Activated CD8-positive, alpha-beta memory T cell treated with anti-CD3 and anti-CD28 coated beads, Interleukin-2, amount 50 U/mL, for 4 hours (primary cell): ENCODE data around the gene ACSL3.

ENCODE experiments used
- DNase-seq: peaks from one replicate; pipeline ENCODE4 v3.0.0-alpha.2; 2020

Gene ACSL3

DNA sequence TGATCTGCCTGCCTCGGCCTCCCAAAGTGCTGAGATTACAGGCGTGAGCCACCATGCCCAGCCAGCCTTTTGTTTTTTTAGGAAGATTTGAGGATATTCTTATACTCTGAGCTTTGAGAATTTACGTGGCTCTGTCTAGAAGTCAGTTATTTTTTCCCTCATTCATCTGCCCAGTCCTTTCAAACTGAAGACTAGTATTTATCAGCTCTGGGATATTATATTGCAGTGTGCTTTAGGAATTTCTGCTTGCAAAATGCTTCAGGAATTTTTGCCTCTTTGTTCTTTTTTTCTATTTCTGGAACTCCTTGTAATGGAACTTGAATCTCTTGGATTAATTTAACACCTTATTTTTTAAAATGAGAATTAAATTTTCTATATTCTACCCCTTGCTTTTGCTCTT is 22.6 kb downstream of the ACSL3 start:
- DNase-seq = no peak

DNA sequence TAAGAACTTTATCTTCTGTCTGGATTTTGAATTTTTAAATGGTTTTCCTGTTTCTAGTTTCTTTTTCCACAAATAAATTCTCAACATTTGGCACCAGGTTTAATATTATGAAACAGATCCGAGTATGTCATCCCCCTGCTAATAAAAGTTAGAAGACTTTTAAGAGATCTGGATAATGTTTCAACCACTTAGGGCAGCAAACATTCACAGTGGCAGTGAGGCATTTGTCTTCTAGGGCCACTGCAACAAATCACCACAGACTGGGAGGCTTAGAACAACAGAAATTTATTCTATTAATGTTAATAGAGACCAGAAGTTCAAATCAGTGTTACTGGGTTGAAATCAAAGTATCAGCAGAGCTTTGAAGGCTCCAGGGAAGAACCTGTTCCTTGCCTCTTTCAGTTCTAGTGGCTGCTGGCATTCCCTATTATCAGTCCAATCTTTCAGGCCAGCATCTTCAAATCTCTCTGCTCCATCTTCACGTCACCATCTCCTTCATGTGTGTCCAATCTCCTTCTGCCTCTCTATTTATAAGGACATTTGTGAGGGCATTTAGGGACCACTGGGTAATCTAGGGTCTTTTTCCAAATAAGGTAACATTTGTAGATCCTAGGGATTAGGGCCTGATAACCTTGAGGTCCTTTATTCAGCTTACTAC is 23.4 kb downstream of the ACSL3 start:
- DNase-seq = no peak

DNA sequence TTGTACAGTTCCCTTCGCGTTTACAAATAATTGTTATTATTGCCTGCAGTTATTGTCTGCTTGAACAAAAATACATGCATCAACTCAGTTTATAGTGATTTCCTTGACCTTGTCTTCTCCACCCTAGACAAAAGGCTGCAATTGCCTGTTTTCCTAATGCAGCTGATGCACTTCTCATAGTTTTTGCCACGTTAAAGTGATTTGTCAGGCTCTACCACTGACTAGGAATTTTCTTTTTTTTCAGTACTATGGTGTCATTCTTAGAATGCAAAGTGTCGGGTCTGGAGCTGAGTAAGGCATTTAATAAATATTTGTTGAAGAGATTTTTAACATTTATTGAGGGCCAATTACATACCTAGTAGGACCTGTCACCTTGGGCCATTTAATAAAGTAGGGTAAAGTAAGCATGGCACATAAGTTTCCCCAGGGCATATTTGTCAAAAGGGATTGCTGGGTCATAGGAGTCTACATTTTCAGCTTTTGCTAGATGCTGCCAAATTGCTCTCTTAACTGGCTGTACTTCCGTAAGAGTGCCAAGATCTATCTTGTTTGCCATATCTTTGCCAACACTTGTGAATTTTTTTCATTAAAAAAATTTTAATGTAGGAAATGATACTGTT is 24.1 kb downstream of the ACSL3 start:
- DNase-seq = no peak

DNA sequence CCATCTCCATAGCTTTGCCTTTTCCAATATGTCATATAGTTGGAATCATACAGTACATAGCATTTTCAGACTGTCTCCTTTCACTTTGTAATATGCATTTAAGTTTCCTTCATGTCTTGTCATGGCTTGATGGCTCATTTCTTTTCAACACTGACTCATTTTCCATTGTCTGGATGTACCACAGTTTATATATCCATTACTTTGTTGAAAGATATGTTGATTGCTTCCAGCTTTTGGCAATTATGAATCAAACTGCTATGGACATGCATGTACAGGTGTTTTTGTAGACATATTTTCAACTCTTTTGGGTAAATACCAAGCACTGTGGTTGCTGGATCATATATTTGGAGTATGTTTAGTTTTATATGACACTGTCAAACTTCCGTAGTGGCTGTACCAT is 26.3 kb downstream of the ACSL3 start:
- DNase-seq = no peak

DNA sequence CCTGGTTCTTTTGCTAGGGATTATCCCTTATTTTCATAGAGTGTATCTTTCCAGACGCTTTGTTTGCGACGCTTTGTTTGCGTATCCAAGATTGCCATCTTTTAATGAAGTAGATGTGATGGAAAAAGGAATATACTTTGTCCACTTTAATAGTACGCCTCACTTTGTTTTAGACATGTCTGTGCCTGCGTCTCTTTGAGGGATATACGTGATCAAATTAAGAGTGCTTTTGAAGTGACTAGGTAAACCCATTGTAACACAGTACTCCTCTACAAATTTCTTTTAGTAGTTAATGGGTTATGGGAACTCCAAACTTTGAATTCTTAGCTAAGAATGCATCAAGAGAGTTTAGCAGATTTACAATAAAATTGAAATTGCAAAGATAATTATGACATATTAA is 27.9 kb downstream of the ACSL3 start:
- no peak for DNase-seq

DNA sequence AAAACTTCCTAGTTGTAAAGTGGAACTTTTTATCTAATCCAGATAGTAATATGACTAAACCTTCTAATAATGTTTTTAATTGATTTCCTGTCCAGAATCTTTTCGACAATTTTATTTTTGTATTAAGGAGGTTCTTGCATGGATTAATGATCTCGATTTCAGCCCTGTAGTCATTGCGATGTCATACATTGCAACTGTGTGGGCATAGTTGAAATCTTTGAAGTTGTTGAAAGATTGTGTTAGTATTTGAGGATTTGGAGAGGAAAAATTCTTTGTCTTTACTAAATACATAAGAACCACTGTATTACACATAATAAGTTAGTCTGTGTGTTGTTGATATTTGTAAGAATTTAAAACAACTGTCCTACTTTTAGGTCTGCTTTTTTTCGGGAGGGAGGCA is 31.1 kb downstream of the ACSL3 start:
- DNase-seq = no peak

DNA sequence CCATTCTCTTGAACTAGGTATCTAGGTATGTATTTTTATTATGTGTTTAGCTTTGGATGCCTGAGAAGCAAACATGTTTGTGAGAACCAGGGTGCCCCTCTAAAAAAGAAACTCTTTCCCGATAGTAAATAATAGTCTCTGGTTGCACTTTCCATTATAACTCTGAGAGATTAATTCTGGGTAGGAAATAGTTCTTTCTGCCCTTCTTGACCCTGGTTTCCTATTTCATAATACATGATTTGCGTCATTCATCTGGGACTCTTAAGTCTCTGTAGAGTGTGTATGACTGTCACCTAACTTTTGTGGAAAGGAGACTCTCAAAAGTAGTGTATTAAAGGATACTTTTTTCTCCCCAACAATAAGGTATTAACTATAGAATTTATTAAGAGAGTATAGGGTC is 31.5 kb downstream of the ACSL3 start:
- DNase-seq = no peak

DNA sequence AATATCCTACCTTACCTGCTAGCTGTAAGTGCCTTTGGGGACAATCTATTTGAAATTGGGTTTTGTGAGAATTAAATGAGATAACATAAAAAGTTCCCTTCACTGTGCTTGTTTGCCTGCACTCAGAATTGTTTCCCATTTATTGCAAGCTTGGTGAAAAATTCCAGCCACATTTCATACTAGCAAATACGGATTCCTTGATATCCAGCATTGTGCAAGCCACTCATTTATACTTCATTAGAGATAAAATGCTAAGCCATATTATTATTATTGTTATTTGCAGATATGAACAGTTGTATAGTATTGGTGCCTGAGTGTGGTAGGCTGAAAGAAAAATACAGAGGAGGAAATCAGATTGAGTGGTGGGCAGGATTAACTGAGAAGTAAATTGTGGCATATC is 31.9 kb downstream of the ACSL3 start:
- DNase-seq = no peak

DNA sequence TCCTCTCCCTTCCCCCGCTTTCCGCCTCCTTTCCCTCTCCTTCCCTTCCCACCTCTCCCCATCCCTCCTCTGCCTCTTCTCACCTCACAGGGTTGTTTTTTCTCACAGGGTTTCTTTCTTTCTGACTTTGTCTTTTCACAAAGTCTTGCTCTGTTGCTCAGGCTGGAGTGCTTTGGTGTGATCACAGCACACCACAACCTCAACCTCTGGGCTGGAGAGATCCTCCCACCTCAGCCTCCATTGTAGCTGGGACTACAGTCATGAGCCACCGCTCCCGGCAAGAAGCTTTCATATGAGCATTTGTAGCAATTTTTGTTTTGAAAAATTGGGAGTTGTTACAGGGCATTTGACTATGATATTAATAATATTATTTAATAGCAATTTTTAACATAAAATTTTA is 32.9 kb downstream of the ACSL3 start:
- no peak for DNase-seq

DNA sequence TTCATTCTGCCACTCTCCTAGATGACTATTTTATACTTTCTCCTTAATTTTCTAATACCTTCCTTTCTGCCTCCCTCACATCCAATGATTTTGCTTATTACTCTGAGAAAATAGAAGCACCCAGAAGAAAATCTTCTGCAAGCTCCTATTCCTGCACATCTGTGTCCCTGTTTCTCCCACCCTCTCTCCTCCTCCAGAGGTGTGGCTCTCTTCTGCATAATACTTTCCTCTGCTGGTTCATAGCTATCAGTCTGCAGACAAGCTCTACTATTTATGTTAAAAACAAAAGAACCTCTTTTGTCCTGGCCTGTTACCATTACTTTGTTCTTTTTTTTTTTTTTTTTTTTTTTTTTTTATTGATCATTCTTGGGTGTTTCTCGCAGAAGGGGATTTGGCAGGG is 34.3 kb downstream of the ACSL3 start:
- no peak for DNase-seq

DNA sequence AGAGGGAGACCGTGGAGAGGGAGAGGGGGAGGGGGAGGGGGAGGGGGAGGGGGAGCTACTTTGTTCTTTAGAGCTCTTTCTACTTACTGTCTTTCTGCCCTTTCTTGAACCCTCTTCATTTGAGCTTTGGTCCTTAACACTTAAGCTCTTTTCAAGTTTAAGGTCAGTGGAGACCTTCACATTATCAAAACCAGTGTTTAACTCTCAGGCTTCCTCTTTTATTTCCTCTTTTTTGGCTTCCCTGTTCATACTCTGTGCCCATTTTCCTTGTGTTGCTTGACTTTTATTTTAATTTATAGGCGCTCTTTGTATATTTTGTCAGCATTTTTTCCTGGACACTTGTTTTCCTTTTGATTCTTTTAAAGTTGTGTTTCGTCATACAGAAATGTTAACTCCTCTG is 37.1 kb downstream of the ACSL3 start:
- DNase-seq = no peak

DNA sequence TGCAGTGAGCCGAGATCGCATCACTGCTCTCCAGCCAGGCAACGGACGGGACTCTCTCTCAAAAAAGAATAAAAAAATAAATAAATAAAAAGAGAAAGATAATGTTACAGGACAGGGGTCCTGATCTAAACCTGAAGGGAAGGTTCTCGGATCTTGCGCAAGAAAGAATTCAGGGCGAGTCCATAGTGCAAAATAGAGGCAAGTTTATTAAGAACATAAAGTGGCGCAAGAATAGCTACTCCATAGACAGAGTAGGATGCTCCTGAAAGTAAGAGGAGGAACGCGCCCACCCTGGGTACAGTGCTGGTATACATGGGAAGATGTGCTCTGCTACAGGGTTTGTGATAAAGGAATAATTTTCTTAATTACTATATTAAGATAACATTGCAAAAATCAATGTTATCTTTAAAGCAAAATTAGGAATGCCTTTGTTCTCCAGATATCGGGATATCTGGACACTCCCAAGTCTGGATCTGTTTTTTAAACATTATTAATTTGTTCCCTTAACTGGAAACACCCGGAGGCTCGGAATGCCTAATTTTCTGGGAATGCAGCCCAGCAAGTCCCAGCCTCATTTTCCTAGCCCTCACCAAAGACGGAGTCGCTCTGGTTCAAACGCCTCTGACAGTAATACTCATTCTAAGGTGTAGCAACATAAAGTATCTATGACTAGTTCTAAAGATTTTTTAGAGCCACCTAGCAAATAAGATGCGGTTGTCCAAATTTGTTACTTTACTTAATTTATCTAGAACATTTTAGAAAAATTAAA is 38.8 kb downstream of the ACSL3 start:
- no peak for DNase-seq

DNA sequence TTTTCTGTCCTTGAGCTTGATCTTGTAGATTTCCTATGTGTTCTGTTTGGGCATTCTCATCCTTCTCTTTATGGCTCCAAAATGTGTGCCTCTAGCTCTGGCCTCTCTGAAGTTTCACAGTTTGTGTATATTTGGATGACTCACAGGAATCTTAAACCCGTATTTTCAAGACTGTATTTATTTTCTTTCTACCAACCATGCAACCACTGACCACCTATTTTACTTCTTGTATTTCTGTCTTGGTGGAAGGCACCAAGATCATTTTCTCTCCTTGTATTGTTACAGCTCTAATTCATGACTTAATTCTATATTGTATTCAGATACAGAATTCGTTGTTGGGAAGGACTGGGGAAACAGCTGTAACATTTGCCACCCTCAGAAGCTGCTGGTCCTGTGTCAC is 39.5 kb downstream of the ACSL3 start:
- no peak for DNase-seq

DNA sequence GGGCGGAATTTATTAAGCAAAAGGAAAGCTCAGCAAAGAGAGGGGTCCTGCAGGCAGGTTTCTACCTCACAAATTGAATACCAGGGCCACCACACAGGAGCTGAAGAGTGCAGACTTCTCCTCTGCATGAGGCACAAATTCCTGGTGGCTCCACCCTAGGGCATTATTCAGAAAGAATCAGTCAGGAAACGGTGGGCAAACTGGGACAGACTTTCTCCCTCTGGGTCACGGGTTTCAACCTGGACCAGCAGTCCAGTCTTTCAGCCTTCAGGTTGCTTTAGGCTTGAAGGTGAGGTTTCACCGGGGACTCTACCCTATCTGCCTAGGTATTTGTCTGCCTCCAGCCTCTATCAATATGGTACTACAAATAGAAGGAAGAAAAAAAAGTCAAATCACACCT is 41.8 kb downstream of the ACSL3 start:
- no peak for DNase-seq

DNA sequence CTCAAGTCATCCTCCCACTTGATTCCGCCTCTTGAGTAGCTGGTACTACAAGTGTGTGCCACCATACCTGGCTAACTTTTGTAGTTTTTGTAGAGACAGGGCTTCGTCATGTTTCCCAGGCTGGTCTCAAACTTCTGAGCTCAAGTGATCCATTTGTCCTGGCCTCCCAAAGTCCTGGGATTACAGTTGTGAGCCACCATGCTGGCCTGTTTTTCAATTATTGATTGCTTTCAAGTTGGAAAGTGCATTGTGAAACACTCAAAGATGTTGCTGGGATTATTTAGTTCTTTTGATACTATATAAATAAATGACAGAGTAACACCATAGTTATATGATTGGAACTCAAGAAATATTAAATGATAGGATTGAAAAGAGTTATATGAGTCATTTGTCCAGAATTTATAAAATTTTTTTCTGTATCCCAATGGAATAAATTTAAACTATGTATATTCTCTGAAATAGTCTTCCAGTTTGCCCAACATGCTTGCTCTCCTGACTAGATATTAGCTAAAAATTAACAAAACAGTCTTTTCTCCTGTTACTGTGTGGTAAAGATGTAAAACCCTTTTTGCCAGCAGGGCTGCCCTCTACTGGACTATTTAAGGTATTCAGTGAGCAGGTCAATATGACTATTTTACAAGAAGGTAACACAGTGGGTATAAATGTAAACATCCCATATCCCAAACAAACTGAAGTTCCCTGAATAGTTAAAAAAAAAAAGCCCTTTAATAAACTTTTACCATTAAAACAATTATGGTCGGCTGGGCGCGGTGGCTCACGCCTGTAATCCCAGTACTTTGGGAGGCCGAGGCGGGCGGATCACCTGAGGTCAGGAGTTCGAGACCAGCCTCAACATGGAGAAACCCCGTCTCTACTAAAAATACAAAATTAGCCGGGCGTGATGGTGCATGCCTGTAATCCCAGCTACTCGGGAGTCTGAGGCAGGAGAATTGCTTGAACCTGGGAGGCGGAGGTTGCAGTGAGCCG is 42.7 kb downstream of the ACSL3 start:
- no peak for DNase-seq

DNA sequence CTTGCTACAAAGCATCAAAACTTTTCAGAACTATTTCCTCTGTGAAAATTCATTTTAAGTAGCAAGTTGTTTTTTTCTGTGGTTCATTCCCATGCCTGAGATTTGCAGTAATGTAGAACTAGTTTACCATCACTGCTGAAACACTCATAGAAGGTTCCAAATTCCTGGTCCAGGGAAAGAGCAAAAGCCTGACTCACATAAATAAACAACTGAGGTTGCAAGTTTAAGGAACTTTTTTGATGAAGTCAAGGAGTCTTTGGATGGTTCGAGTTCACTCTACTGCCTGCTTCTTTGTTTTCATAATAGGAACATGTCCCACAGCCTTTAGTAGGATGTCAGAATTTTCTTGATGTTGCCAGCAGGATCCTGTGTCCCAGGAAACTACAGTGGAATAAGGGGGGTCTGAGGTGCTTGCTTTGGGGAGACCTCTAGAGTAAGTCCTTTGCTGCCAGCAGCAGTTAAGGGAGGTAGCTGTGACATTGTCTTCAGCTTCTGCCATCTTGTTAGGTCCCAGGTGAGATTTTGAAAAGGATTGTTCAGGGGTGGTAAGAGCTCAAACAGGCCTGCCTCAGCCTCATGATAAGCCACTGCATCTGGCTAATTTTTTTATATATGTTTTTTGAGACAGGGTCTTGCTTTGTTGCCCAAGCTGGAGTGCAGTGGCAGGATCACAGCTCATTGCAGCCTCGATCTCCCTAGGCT is 43.9 kb downstream of the ACSL3 start:
- no peak for DNase-seq

DNA sequence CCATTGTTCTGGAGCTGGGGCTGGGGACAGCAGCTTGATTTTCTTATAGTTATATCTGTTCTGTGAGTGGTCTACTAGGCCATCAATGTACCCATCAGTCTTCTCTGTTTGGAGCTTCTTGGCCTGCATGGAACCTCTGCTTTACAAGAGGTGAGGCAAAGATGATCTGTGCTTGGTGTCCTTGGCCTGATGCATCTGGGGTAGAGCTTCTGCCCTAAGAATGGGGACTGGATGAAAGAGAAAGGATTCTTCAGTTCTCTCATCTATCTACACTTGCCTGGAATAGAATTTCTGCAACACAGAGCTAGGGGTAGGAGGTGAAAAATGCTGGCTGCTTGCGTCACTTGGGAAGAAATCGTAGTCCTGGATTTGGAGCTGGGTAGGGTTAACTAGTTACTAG is 46.2 kb downstream of the ACSL3 start:
- DNase-seq = no peak

DNA sequence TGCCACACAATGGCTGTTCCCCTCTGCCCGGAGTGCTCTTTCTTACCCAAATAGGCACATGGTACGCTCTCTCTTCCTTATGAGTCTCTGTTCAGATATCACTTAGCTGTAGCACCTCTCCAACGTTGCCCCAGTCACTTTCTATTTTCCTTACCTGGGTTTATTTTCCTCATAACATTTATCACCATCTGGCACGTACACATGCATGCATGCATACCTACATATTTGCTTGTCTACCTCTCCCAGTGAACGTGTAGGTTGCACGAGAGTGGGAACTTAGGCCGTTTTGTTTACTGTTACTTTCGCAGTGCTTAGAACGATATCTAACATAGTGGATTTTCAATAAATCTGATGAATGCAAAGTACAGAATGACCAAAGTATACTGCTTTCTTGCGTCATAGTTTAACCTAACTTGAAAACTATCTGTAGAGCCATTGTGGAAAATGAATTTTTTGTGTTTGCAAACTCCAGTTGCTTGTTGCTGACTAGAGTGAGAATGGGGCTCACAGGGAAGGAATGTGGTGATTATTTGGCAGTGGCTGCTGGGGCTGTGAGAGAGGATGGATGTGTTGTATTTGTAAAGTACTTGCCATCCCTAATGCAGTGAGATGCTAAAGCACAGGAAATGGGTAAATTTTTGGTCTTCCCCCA is 47.1 kb downstream of the ACSL3 start:
- no peak for DNase-seq

DNA sequence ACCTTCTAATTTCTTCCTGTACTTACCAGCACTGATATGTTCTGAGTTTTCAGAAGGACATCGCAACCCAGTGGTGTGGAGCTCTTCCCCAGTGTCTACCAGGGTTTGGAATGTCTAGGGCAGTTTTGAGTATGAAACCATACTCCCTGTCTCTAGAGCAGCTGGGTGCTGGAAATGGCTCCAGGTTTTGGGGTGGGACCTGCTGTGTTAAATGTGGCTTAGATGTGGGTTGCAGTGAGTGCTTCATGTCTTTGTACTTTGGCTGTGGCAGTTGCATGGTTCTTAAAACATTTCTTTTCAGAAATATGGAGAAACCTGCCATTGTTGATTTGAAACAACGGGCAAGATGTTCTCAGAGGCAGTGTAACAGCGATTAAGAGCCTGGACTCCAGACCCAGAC is 48.5 kb downstream of the ACSL3 start:
- DNase-seq = no peak

DNA sequence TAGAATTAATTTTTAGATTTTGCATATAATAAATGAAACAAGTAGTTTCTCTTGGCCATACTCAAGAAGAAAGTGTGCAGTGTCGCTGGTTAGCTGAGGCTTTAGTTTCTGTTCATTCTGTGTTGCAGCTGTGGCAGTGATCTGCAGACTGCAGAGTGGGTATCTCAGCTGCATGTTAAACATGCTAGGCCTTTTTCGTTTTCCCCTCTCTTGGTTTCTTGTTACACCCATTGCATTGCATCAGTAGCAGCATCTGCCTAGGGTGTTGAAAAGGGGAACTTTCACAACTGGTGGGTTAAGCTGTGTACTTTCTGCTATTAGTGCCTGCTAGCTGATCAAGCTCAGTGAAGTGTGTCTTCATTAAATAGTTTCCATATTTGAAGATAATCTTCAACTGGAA is 51.3 kb downstream of the ACSL3 start:
- DNase-seq = no peak

DNA sequence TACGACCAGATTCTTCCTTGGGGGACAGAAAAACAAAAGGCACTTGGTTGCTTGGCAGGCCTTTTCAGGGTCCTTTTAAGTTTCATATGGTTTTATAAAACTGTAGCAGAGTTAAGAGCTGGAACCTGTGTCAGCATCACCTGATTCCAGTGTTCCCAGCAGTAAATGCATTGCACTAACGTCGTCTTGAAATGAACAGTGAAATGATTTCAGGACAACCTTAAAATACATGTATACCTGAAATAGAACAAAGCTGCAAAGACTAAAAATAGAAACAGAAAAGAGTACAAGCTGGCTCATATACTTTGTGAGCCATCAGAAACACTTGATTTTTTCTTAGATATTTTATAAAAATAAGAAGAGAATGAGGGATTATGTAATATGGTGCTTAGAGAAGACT is 51.9 kb downstream of the ACSL3 start:
- DNase-seq = no peak
